ENCODE data around the gene DNAJC22. TPM values are rescaled to one million over a fixed set of nuclear protein-coding genes. Genes with fewer than 3 reads are reported as not detected.

The DNAJC22 gene
- total RNA-seq, 2 experiments from 2014 or later = 0.16 to 0.76 TPM

- Histone ChIP-seq H3K9me3 (ENCODE audit: low read length) (no peaks in the 10 kb centered on the region), H3K27ac (ENCODE audit: low read depth, low read length, poor library complexity, severe bottlenecking) (no peak overlapping the region), H3K4me2 (ENCODE audit: low read length) (peak overlapping the region; percentile 67), H4K20me1 (ENCODE audit: insufficient read depth, low read length) (no peaks in the 10 kb centered on the region), H3K9me2 (ENCODE audit: insufficient read depth, low read length) (no peaks in the 10 kb centered on the region), H3K79me2 (ENCODE audit: insufficient read depth, low read depth, low read length) (no peaks in the 10 kb centered on the region), H3K4me1 (ENCODE audit: insufficient read depth, low read length, poor library complexity, severe bottlenecking) (peaks cover 51% of the 10 kb centered on the region), H3K36me3 (ENCODE audit: insufficient read depth, low read length) (no peaks in the 10 kb centered on the region), H3K4me3 (ENCODE audit: low read depth, low read length, poor library complexity, severe bottlenecking) (peak overlapping the region; percentile 57), H2AFZ (ENCODE audit: low read length) (peak overlapping the region; percentile 60; the same call in 1 of the 2 replicates)
- TF ChIP-seq CTCF (conservative IDR thresholded peaks at IDR 0.05; ENCODE audit: low read length) (peak; percentile 99), EZH2phosphoT487 (IDR thresholded peaks at IDR 0.05; ENCODE audit: borderline replicate concordance, low read depth, low read length) (no peak)
- POLR2A ChIA-PET = interaction anchor here (0.5 to 2.2 kb wide), 2 partner anchors 25 to 106 kb away, joined by 3 to 6 read pairs; partner anchors contain the start of gene SPATS2
- peak; percentile 93 for DNase-seq (ENCODE audit: low spot score)
- no TSS peak for BruUV-seq (replicated peaks)
- CTCF ChIA-PET (ENCODE audit: unreplicated experiment) = interaction anchor here (1.0 to 1.2 kb wide), 3 partner anchors 19 to 163 kb away, joined by 3 read pairs; partner anchors contain the start of genes SPATS2 and TROAP
- intact Hi-C loops (cut with micrococcal nuclease; ENCODE audit: unreplicated experiment) = loop anchor here (1.0 kb wide), 1 partner anchor 54 kb away; no protein-coding TSS in a partner anchor
These were observed 4.4 kb upstream of the DNAJC22 start for GRCh38 chr12:49342066-49342913.

- POLR2A ChIA-PET = interaction anchor here (0.5 to 2.2 kb wide), 4 partner anchors 20 to 172 kb away, joined by 3 to 6 read pairs (median 3); partner anchors contain the start of genes SPATS2 and TROAP
- TF ChIP-seq CTCF (conservative IDR thresholded peaks at IDR 0.05; ENCODE audit: low read length) (no peak), EZH2phosphoT487 (IDR thresholded peaks at IDR 0.05; ENCODE audit: borderline replicate concordance, low read depth, low read length) (no peak)
- DNase-seq (ENCODE audit: low spot score) = peak; percentile 54
- Histone ChIP-seq H3K4me3 (ENCODE audit: low read depth, low read length, poor library complexity, severe bottlenecking) (peak overlapping the region; percentile 57), H3K9me2 (ENCODE audit: insufficient read depth, low read length) (no peaks in the 10 kb centered on the region), H3K4me1 (ENCODE audit: insufficient read depth, low read length, poor library complexity, severe bottlenecking) (peaks cover 55% of the 10 kb centered on the region), H3K27ac (ENCODE audit: low read depth, low read length, poor library complexity, severe bottlenecking) (no peak overlapping the region), H4K20me1 (ENCODE audit: insufficient read depth, low read length) (no peaks in the 10 kb centered on the region), H3K79me2 (ENCODE audit: insufficient read depth, low read depth, low read length) (no peaks in the 10 kb centered on the region), H3K36me3 (ENCODE audit: insufficient read depth, low read length) (no peaks in the 10 kb centered on the region), H2AFZ (ENCODE audit: low read length) (peak overlapping the region; percentile 60; the same call in 1 of the 2 replicates), H3K9me3 (ENCODE audit: low read length) (no peaks in the 10 kb centered on the region), H3K4me2 (ENCODE audit: low read length) (peak overlapping the region; percentile 67)
- BruUV-seq (replicated peaks) = no TSS peak
- intact Hi-C loops (cut with micrococcal nuclease; ENCODE audit: unreplicated experiment) = loop anchor here (1.0 kb wide), 1 partner anchor 55 kb away; no protein-coding TSS in a partner anchor
- CTCF ChIA-PET (ENCODE audit: unreplicated experiment) = interaction anchor here (0.7 to 1.2 kb wide), 3 partner anchors 11 to 162 kb away, joined by 3 to 4 read pairs (median 3); partner anchors contain the start of gene TROAP
These were observed 3.6 kb upstream of the DNAJC22 start for GRCh38 chr12:49342914-49343731.
